IMR-90 (cell line): ENCODE results near the gene PDLIM5. TPM values are rescaled to one million over a fixed set of nuclear protein-coding genes. Genes with fewer than 3 reads are reported as not detected.

ENCODE experiments used
- ATAC-seq: fragments of 200-7000 bp; cut with Tn5 transposase; 2 replicates; pipeline ENCODE4 v1.9.1; 2020; ENCODE audit warnings: low read depth, mild to moderate bottlenecking, moderate library complexity
- BruUV-seq: library from RNA; stranded (reverse); fragments of 400-500 nt; replicated peaks from 2 replicates; lab custom pipeline; 2021; lab: Mats Ljungman, UMichigan
- CTCF ChIA-PET: fragments of 300-600 bp; formaldehyde crosslinking; extraction: SDS; loops from one replicate; lab custom pipeline; 2021; ENCODE audit warnings: antibody characterized with exemption; lab: Yijun Ruan, JAX
- POLR2A ChIA-PET: fragments of 300-600 bp; sonication (Branson Sonifier 250); formaldehyde crosslinking; loops from one replicate; lab custom pipeline; 2022; ENCODE audit warnings: antibody characterized with exemption; ENCODE audit not compliant: unreplicated experiment; lab: Charles Lee
- DNase-seq: peaks from one replicate; pipeline ENCODE4 v3.0.0; 2013
- H2AFZ ChIP-seq: replicated peaks from 2 replicates; pipeline ENCODE3; 2013; ENCODE audit warnings: low read length, mild to moderate bottlenecking; ENCODE audit not compliant: poor library complexity
- H2AK5ac ChIP-seq: 2 replicates; pipeline ENCODE4 v1.6.1; 2013; ENCODE audit warnings: low read depth, low read length, inconsistent platforms
- H2AK9ac ChIP-seq: replicated peaks from 2 replicates; pipeline ENCODE3; 2013; ENCODE audit warnings: mild to moderate bottlenecking, low read depth, low read length, moderate library complexity; ENCODE audit not compliant: poor library complexity
- H2BK120ac ChIP-seq: 2 replicates; pipeline ENCODE4 v1.6.1; 2013; ENCODE audit warnings: low read depth, low read length, inconsistent platforms
- H2BK15ac ChIP-seq: 3 replicates; pipeline ENCODE4 v1.6.1; 2013; ENCODE audit warnings: low read depth, low read length, inconsistent platforms
- H2BK20ac ChIP-seq: 2 replicates; pipeline ENCODE4 v1.6.1; 2013; ENCODE audit warnings: low read depth, mild to moderate bottlenecking, inconsistent platforms, low read length, moderate library complexity
- H2BK5ac ChIP-seq: 2 replicates; pipeline ENCODE4 v1.6.1; 2013; ENCODE audit warnings: mild to moderate bottlenecking, low read depth, low read length, inconsistent platforms; ENCODE audit not compliant: poor library complexity, severe bottlenecking
- H3K14ac ChIP-seq: replicated peaks from 2 replicates; pipeline ENCODE4 v1.6.1; 2013; ENCODE audit warnings: low read depth, low read length, inconsistent platforms
- H3K18ac ChIP-seq: 2 replicates; pipeline ENCODE4 v1.6.1; 2013; ENCODE audit warnings: low read depth, low read length, control low read depth
- H3K23ac ChIP-seq: 2 replicates; pipeline ENCODE4 v1.6.1; 2013; ENCODE audit warnings: low read depth, low read length, inconsistent platforms
- H3K27ac ChIP-seq: 2 replicates; pipeline ENCODE4 v1.5.1; 2013; ENCODE audit warnings: mild to moderate bottlenecking, control low read depth, low read length; ENCODE audit not compliant: insufficient read depth
- H3K27me3 ChIP-seq: 2 replicates; pipeline ENCODE4 v1.6.1; 2013; ENCODE audit warnings: low read length; ENCODE audit not compliant: control insufficient read depth, insufficient read depth
- H3K36me3 ChIP-seq: 2 replicates; pipeline ENCODE4 v1.6.1; 2013; ENCODE audit warnings: low read length, mixed read lengths; ENCODE audit not compliant: control insufficient read depth, insufficient read depth
- H3K4ac ChIP-seq: 2 replicates; pipeline ENCODE4 v1.6.1; 2013; ENCODE audit warnings: low read depth, low read length, inconsistent platforms
- H3K4me1 ChIP-seq: 2 replicates; pipeline ENCODE4 v1.6.1; 2013; ENCODE audit warnings: low read length, mixed read lengths; ENCODE audit not compliant: control insufficient read depth, insufficient read depth
- H3K4me2 ChIP-seq: 2 replicates; pipeline ENCODE4 v1.6.1; 2013; ENCODE audit warnings: low read depth, mild to moderate bottlenecking, control low read depth, low read length, moderate library complexity
- H3K4me3 ChIP-seq: 2 replicates; pipeline ENCODE4 v1.5.1; 2013; ENCODE audit warnings: low read depth, mild to moderate bottlenecking, control low read depth, low read length, moderate library complexity; ENCODE audit not compliant: insufficient read depth
- H3K56ac ChIP-seq: 2 replicates; pipeline ENCODE4 v1.6.1; 2013; ENCODE audit warnings: low read length, inconsistent platforms; ENCODE audit not compliant: insufficient read depth; ENCODE audit errors: extremely low read depth
- H3K79me1 ChIP-seq, 2 experiments: 2 replicates each; pipeline ENCODE4 v1.6.1; 2013; ENCODE audit warnings: low read length in 2 of 2, inconsistent platforms in 1 of 2, low read depth in 1 of 2
- H3K9ac ChIP-seq: 2 replicates; pipeline ENCODE4 v1.6.1; 2013; ENCODE audit warnings: low read depth, low read length, control low read depth
- H3K9me1 ChIP-seq: 2 replicates; pipeline ENCODE4 v1.6.1; 2013; ENCODE audit warnings: low read length, inconsistent platforms; ENCODE audit not compliant: insufficient read depth
- H3K9me3 ChIP-seq: 2 replicates; pipeline ENCODE4 v1.6.1; 2013; ENCODE audit warnings: low read length; ENCODE audit not compliant: control insufficient read depth, insufficient read depth
- H4K20me1 ChIP-seq: 2 replicates; pipeline ENCODE4 v1.6.1; 2013; ENCODE audit warnings: low read length, inconsistent platforms; ENCODE audit not compliant: insufficient read depth
- H4K5ac ChIP-seq: 2 replicates; pipeline ENCODE4 v1.6.1; 2013; ENCODE audit warnings: mild to moderate bottlenecking, low read depth, low read length, control low read depth
- H4K8ac ChIP-seq, 2 experiments: 2 replicates each; pipeline ENCODE4 v1.6.1; 2013; ENCODE audit warnings: low read depth in 2 of 2, low read length in 2 of 2, control low read depth in 1 of 2, inconsistent platforms in 1 of 2
- H4K91ac ChIP-seq: 2 replicates; pipeline ENCODE4 v1.6.1; 2013; ENCODE audit warnings: low read depth, low read length, inconsistent platforms; ENCODE audit not compliant: insufficient read depth
- BHLHE40 ChIP-seq: fragments of 150-350 bp; IDR thresholded peaks from 2 replicates; pipeline ENCODE4 v1.6.1; 2016; ENCODE audit warnings: mild to moderate bottlenecking, low read depth, low read length
- CEBPB ChIP-seq: IDR thresholded peaks from 2 replicates; pipeline ENCODE4 v1.6.1; 2012; ENCODE audit warnings: low read depth, low read length, improper control_type of control experiment
- CHD1 ChIP-seq: IDR thresholded peaks from 2 replicates; pipeline ENCODE4 v1.6.1; 2012; ENCODE audit warnings: low read depth, low read length, improper control_type of control experiment
- FOS ChIP-seq: fragments of 150-350 bp; IDR thresholded peaks from 2 replicates; pipeline ENCODE4 v1.6.1; 2016; ENCODE audit warnings: low read depth, low read length
- MAFK ChIP-seq: IDR thresholded peaks from 2 replicates; pipeline ENCODE4 v1.6.1; 2012; ENCODE audit warnings: low read depth, low read length, improper control_type of control experiment
- MAZ ChIP-seq: IDR thresholded peaks from 2 replicates; pipeline ENCODE4 v1.6.1; 2012; ENCODE audit warnings: low read depth, mild to moderate bottlenecking, low read length, improper control_type of control experiment, moderate library complexity, borderline replicate concordance
- MXI1 ChIP-seq: IDR thresholded peaks from 2 replicates; pipeline ENCODE4 v1.6.1; 2012; ENCODE audit warnings: low read depth, mild to moderate bottlenecking, low read length, moderate library complexity, borderline replicate concordance
- NFE2L2 ChIP-seq: fragments of 150-350 bp; IDR thresholded peaks from 2 replicates; pipeline ENCODE4 v1.6.1; 2016; ENCODE audit warnings: low read depth, mild to moderate bottlenecking, low read length
- POLR2A ChIP-seq: IDR thresholded peaks from 2 replicates; pipeline ENCODE4 v1.6.1; 2012; ENCODE audit warnings: mild to moderate bottlenecking, low read depth, low read length
- RAD21 ChIP-seq: IDR thresholded peaks from 2 replicates; pipeline ENCODE4 v1.6.1; 2012; ENCODE audit warnings: low read length, improper control_type of control experiment
- RCOR1 ChIP-seq: IDR thresholded peaks from 2 replicates; pipeline ENCODE4 v1.6.1; 2012; ENCODE audit warnings: mild to moderate bottlenecking, low read length, improper control_type of control experiment; ENCODE audit not compliant: insufficient replicate concordance
- RFX5 ChIP-seq: IDR thresholded peaks from 2 replicates; pipeline ENCODE4 v1.8.0; 2012; ENCODE audit warnings: low read depth, mild to moderate bottlenecking, low read length, moderate library complexity
- SMC3 ChIP-seq: fragments of 150-350 bp; IDR thresholded peaks from 2 replicates; pipeline ENCODE4 v1.6.1; 2016; ENCODE audit warnings: low read depth, mild to moderate bottlenecking, antibody characterized with exemption, low read length, moderate library complexity
- WGBS, 2 experiments: methylation state at CpG; one replicate each; pipeline versions ENCODE4 v1.1.5 to v1.1.7; 2013; ENCODE audit warnings: missing lambda C conversion rate in 2 of 2; ENCODE audit not compliant: insufficient read length in 1 of 2; ENCODE audit errors: extremely low coverage in 2 of 2; 5-methylcytosine and 5-hydroxymethylcytosine counted together
- dilution Hi-C: fragments of 300-500 bp; cut with HindIII; formaldehyde crosslinking; loops from one replicate; pipeline ENCODE4 v1.14.3; 2018; ENCODE audit warnings: low sequenced_read_pairs; ENCODE audit not compliant: unreplicated experiment
- in situ Hi-C: fragments of 300-500 bp; cut with MboI; formaldehyde crosslinking; loops from 3 replicates; pipeline ENCODE4 v1.14.3; 2019; ENCODE audit warnings: low sequenced_read_pairs, inconsistent platforms, mixed read lengths
- intact Hi-C: fragments of 100-400 bp; cut with micrococcal nuclease; formaldehyde crosslinking; loops from 2 replicates; pipeline ENCODE4 v1.10.0; 2022
- polyA plus RNA-seq, 3 experiments: library from polyadenylated mRNA; depleted of rRNA; stranded (reverse); fragments of >200 nt; gene quantifications; 2 replicates each; pipeline ENCODE4 v1.2.3, GENCODE V29; 2012; ENCODE audit warnings: low replicate concordance in 1 of 3
- total RNA-seq: library from RNA; depleted of rRNA; stranded (reverse); fragments of >200 nt; gene quantifications from 2 replicates; pipeline ENCODE4 v1.2.3, GENCODE V29; 2012
- TF ChIP-seq, protein P1 (sequence below): fragments of 150-350 bp; IDR thresholded peaks from 2 replicates; pipeline ENCODE4 v1.6.1; 2016; ENCODE audit warnings: low read depth, mild to moderate bottlenecking, low read length, moderate library complexity, borderline replicate concordance
- TF ChIP-seq, protein P2 (sequence below): fragments of 150-350 bp; IDR thresholded peaks from 2 replicates; pipeline ENCODE4 v1.6.1; 2017; ENCODE audit warnings: mild to moderate bottlenecking, antibody characterized with exemption, low read length, low read depth
- TF ChIP-seq, protein P3 (sequence below): conservative IDR thresholded peaks from 2 replicates; pipeline ENCODE4 v1.5.1; 2012; ENCODE audit warnings: mild to moderate bottlenecking, low read depth, low read length, improper control_type of control experiment

The PDLIM5 gene
- total and polyA plus RNA-seq, 2 of the 4 experiments (the other 2 are of a cell fraction), result 96.5 to 188 TPM

DNA sequence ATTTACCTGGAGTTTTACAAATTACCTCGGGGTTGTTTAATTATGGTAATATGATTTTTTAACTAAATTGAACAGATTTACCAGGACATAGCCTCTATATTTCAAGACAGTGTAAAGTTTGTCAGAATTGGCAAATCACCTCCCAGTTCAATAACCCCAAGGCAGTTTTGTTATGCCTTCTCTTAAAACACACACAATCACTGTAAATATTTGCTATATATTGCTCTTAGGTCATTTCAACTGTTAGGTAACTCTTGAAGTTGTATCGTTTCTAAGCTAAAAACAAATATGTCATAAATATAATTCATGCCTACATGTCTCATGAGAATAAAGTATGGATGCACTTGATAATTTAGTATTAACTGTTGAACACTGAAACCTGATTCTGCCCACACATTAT lies 24.1 kb downstream of the PDLIM5 start:
- H3K9me3 ChIP-seq, result no peaks in the 10 kb centered on the region
- in situ Hi-C loops, result no loop called here
- no peak overlapping the region for H2AFZ ChIP-seq
- peaks cover 5% of the 10 kb centered on the region; the same call in 1 of the 2 replicates for H3K9me1 ChIP-seq
- H3K27me3 ChIP-seq, result no peaks in the 10 kb centered on the region
- DNase-seq (no peak), ATAC-seq (no peak)
- WGBS, 2 experiments, result no CpG with 5 or more reads among the region's 2 CpGs
- ChIA-PET CTCF (no interaction called here), POLR2A (no interaction called here)
- H3K9ac ChIP-seq, result no peak overlapping the region
- H3K4me2 ChIP-seq, result no peak overlapping the region
- H2AK5ac ChIP-seq, result no peak overlapping the region
- no peak overlapping the region for H4K5ac ChIP-seq
- H4K91ac ChIP-seq, result no peak overlapping the region
- no peak overlapping the region for H3K56ac ChIP-seq
- peaks cover 17% of the 10 kb centered on the region for H4K20me1 ChIP-seq
- intact Hi-C loops, result no loop called here
- no peak overlapping the region for H2BK5ac ChIP-seq
- no peak overlapping the region for H4K8ac ChIP-seq
- H3K4ac ChIP-seq, result no peak overlapping the region
- H3K36me3 ChIP-seq, result no peaks in the 10 kb centered on the region
- dilution Hi-C loops, result no loop called here
- peaks cover 17 to 53% of the 10 kb centered on the region in 2 experiments for H3K79me1 ChIP-seq
- H2BK20ac ChIP-seq, result no peak overlapping the region
- no peak overlapping the region for H3K4me3 ChIP-seq
- no peak overlapping the region for H3K14ac ChIP-seq
- peaks cover 7% of the 10 kb centered on the region for H3K4me1 ChIP-seq
- H2BK120ac ChIP-seq, result no peak overlapping the region
- no peak overlapping the region for H3K23ac ChIP-seq
- H2BK15ac ChIP-seq, result no peak overlapping the region
- H2AK9ac ChIP-seq, result no peak overlapping the region
- no peak for TF ChIP-seq FOS
- TF ChIP-seq MXI1, result no peak
- TF ChIP-seq, protein P1, sequence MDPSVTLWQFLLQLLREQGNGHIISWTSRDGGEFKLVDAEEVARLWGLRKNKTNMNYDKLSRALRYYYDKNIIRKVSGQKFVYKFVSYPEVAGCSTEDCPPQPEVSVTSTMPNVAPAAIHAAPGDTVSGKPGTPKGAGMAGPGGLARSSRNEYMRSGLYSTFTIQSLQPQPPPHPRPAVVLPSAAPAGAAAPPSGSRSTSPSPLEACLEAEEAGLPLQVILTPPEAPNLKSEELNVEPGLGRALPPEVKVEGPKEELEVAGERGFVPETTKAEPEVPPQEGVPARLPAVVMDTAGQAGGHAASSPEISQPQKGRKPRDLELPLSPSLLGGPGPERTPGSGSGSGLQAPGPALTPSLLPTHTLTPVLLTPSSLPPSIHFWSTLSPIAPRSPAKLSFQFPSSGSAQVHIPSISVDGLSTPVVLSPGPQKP, result no peak
- no peak for TF ChIP-seq RAD21
- TF ChIP-seq CHD1, result no peak
- no peak for TF ChIP-seq POLR2A
- no peak for TF ChIP-seq SMC3
- TF ChIP-seq CEBPB, result no peak
- TF ChIP-seq, protein P2, sequence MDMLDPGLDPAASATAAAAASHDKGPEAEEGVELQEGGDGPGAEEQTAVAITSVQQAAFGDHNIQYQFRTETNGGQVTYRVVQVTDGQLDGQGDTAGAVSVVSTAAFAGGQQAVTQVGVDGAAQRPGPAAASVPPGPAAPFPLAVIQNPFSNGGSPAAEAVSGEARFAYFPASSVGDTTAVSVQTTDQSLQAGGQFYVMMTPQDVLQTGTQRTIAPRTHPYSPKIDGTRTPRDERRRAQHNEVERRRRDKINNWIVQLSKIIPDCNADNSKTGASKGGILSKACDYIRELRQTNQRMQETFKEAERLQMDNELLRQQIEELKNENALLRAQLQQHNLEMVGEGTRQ, result no peak
- TF ChIP-seq RFX5, result no peak
- TF ChIP-seq RCOR1, result no peak
- TF ChIP-seq MAFK, result no peak
- TF ChIP-seq, protein P3, sequence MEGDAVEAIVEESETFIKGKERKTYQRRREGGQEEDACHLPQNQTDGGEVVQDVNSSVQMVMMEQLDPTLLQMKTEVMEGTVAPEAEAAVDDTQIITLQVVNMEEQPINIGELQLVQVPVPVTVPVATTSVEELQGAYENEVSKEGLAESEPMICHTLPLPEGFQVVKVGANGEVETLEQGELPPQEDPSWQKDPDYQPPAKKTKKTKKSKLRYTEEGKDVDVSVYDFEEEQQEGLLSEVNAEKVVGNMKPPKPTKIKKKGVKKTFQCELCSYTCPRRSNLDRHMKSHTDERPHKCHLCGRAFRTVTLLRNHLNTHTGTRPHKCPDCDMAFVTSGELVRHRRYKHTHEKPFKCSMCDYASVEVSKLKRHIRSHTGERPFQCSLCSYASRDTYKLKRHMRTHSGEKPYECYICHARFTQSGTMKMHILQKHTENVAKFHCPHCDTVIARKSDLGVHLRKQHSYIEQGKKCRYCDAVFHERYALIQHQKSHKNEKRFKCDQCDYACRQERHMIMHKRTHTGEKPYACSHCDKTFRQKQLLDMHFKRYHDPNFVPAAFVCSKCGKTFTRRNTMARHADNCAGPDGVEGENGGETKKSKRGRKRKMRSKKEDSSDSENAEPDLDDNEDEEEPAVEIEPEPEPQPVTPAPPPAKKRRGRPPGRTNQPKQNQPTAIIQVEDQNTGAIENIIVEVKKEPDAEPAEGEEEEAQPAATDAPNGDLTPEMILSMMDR, result no peak
- TF ChIP-seq NFE2L2, result no peak
- no peak for TF ChIP-seq BHLHE40
- no peak for TF ChIP-seq MAZ
- H3K27ac ChIP-seq, result no peak overlapping the region
- no peak overlapping the region for H3K18ac ChIP-seq
- no TSS peak for BruUV-seq
